Measurements from ENCODE around the gene SLC25A45. TPM values are rescaled to one million over a fixed set of nuclear protein-coding genes. Genes with fewer than 3 reads are reported as not detected.
A peak's percentile ranks its signal among the peaks of the same experiment; 100 is the strongest.
"Not testable (repeated sequence)": the region's sequence is repeated elsewhere in the genome, so short reads cannot be mapped to it uniquely, and the experiment has no call there.

Gene SLC25A45
- total RNA-seq, 2 donors from 2014 or later: 11.7 to 13.3 TPM

DNA sequence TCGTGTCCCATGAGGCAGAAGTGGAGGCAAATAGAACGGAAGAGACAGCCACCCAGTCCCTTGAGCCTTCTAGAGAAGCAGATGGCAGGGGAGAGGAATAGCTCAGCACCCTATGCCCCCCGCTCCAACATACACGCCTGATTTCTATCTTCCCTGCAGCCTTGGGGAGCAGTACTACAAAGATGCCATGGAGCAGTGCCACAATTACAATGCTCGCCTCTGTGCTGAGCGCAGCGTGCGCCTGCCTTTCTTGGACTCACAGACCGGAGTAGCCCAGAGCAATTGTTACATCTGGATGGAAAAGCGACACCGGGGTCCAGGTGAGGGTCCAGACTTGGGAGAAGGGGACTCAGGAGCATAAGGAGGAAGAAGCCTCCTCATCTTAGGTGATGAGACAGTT is 42.2 kb downstream of the SLC25A45 start:
- peaks cover 22 to 35% of the 10 kb centered on the region in 2 donors for H3K36me3 ChIP-seq
- peaks cover 4% of the 10 kb centered on the region for H3K4me1 ChIP-seq (replicated peaks)
- DNase-seq (ENCODE audit: low spot score): no peak
- H3K9me3 ChIP-seq: no peaks in the 10 kb centered on the region
- no peak overlapping the region for H3K27ac ChIP-seq
- H3K27me3 ChIP-seq (replicated peaks; ENCODE audit: insufficient read depth): no peaks in the 10 kb centered on the region
- no peak overlapping the region for H3K4me3 ChIP-seq
- TF ChIP-seq, protein P1, sequence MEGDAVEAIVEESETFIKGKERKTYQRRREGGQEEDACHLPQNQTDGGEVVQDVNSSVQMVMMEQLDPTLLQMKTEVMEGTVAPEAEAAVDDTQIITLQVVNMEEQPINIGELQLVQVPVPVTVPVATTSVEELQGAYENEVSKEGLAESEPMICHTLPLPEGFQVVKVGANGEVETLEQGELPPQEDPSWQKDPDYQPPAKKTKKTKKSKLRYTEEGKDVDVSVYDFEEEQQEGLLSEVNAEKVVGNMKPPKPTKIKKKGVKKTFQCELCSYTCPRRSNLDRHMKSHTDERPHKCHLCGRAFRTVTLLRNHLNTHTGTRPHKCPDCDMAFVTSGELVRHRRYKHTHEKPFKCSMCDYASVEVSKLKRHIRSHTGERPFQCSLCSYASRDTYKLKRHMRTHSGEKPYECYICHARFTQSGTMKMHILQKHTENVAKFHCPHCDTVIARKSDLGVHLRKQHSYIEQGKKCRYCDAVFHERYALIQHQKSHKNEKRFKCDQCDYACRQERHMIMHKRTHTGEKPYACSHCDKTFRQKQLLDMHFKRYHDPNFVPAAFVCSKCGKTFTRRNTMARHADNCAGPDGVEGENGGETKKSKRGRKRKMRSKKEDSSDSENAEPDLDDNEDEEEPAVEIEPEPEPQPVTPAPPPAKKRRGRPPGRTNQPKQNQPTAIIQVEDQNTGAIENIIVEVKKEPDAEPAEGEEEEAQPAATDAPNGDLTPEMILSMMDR (IDR thresholded peaks at IDR 0.05): no peak
- no peak for TF ChIP-seq POLR2AphosphoS5 (IDR thresholded peaks at IDR 0.05)
- no peak for TF ChIP-seq POLR2A (IDR thresholded peaks at IDR 0.05)
- 89% methylated on average over 11 of the region's 11 CpGs for WGBS
- intact Hi-C loops (cut with DNase I): no loop called here

DNA sequence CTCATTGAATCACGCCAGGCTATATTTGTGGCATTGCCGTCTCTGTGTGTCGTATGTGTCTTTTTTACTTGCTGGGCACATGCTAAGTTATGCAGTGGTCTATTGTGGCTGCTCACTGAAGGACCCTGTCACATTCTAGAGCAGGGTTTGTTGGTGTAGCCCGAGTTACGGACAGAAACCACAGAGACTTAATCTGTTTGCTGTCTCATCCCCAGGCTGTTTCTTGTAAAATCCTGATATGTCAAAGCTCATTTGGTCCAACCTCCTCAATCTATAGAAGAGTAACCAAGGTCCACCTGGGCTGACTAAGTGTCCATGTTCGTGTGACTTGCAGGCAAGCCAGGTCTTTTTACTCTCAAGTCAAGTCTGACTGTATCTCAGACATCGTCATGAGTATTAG is 43.8 kb downstream of the SLC25A45 start:
- H3K27ac ChIP-seq: no peak overlapping the region
- peaks cover 16 to 24% of the 10 kb centered on the region in 2 donors for H3K36me3 ChIP-seq
- TF ChIP-seq POLR2A (IDR thresholded peaks at IDR 0.05) (no peak), POLR2AphosphoS5 (IDR thresholded peaks at IDR 0.05) (no peak)
- TF ChIP-seq, protein P1 (IDR thresholded peaks at IDR 0.05): no peak
- no peaks in the 10 kb centered on the region for H3K27me3 ChIP-seq (replicated peaks; ENCODE audit: insufficient read depth)
- no peak for DNase-seq (ENCODE audit: low spot score)
- 75% methylated on average over 7 of the region's 7 CpGs for WGBS
- intact Hi-C loops (cut with DNase I): no loop called here
- H3K4me1 ChIP-seq (replicated peaks): peaks cover 4% of the 10 kb centered on the region
- H3K4me3 ChIP-seq: no peak overlapping the region
- H3K9me3 ChIP-seq: no peaks in the 10 kb centered on the region

DNA sequence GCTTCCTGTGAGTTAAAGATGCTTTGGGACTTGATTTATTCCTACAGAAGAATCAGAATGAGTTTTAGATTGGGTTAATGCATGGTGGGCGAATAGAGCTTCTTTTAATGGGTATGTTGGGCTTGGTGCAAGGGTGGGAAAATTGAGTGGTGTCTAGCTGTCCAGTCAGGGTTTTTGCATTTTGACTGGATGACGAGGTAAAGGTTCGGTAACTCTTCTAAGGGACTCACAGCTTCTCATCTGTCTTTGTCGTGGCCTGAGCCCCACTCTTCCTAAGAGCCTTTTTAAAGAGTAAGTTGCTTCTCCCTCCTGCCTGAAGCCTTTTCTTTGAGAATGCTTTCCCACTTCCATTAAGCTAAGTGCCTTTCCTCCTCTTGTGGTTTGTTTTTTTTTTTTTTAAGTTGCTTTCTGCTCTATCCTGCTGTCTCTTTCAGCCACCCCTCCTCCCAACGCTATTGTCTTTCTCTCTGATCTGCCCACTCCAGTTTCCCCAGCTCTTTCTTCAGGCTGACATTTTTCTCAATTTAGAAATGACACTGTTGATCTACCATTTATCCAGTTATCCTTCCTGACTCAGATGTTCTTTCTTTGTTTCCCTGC is 47.6 kb downstream of the SLC25A45 start:
- Histone ChIP-seq H3K27me3 (replicated peaks; ENCODE audit: insufficient read depth) (no peaks in the 10 kb centered on the region), H3K4me3 (peak overlapping the region; percentile 80 to 94), H3K9me3 (no peaks in the 10 kb centered on the region), H3K4me1 (replicated peaks) (peaks cover 4% of the 10 kb centered on the region), H3K36me3 (no peaks in the 10 kb centered on the region), H3K27ac (peak overlapping the region; percentile 86 to 89)
- TF ChIP-seq POLR2AphosphoS5 (IDR thresholded peaks at IDR 0.05): no peak
- TF ChIP-seq, protein P1 (IDR thresholded peaks at IDR 0.05): no peak
- no peak for TF ChIP-seq POLR2A (IDR thresholded peaks at IDR 0.05)
- intact Hi-C loops (cut with DNase I): no loop called here
- WGBS: 13% methylated on average over 5 of the region's 5 CpGs
- DNase-seq (ENCODE audit: low spot score): no peak

DNA sequence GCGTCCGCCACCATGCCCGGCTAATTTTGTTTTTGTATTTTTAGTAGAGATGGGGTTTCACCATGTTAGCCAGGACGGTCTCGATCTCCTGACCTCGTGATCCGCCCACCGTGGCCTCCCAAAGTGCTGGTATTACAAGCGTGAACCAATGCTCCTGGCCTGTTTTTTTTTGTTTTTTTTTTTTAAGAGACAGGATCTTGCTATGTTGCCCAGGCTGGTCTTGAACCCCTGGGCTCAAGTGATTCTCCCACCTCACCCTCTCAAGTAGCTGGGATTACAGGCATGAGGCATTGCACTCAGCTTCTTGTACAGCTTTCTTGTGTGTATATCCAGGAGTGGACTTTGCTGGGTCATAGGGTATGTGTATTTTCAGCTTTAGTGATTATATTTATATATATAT is 49.9 kb downstream of the SLC25A45 start:
- intact Hi-C loops (cut with DNase I); H3K4me3 ChIP-seq; H3K9me3 ChIP-seq; H3K4me1 ChIP-seq (replicated peaks); DNase-seq (ENCODE audit: low spot score); H3K27ac ChIP-seq; H3K27me3 ChIP-seq (replicated peaks; ENCODE audit: insufficient read depth); H3K36me3 ChIP-seq: not testable (repeated sequence)
- 90% methylated on average over 9 of the region's 9 CpGs for WGBS

DNA sequence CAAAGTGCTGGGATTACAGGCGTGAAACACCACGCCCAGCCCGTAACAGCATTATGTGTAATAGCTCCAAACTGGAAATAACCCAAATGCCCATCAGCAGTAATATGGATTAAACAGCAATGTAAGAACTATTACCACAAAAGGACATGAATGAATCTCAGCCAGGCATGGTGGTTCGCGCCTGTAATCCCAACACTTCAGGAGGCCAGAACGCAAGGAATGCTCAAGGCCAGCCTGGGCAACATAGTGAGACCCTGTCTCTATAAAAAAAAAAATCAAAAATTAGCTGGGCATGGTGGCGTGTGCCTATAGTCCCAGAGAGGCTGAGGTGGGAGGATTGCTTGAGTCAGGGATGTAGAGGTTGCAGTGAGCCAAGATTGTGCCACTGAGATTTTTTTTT is 51.9 kb downstream of the SLC25A45 start:
- H3K27ac ChIP-seq: no peak overlapping the region
- intact Hi-C loops (cut with DNase I): no loop called here
- TF ChIP-seq POLR2A (IDR thresholded peaks at IDR 0.05) (no peak), POLR2AphosphoS5 (IDR thresholded peaks at IDR 0.05) (no peak)
- TF ChIP-seq, protein P1 (IDR thresholded peaks at IDR 0.05): no peak
- H3K36me3 ChIP-seq: no peaks in the 10 kb centered on the region
- no peaks in the 10 kb centered on the region for H3K27me3 ChIP-seq (replicated peaks; ENCODE audit: insufficient read depth)
- 64% methylated on average over 7 of the region's 7 CpGs for WGBS
- no peaks in the 10 kb centered on the region for H3K9me3 ChIP-seq
- DNase-seq (ENCODE audit: low spot score): no peak
- no peak overlapping the region for H3K4me3 ChIP-seq
- H3K4me1 ChIP-seq (replicated peaks): no peaks in the 10 kb centered on the region
